ENCODE data around the gene TOX3.

TOX3 gene

DNA sequence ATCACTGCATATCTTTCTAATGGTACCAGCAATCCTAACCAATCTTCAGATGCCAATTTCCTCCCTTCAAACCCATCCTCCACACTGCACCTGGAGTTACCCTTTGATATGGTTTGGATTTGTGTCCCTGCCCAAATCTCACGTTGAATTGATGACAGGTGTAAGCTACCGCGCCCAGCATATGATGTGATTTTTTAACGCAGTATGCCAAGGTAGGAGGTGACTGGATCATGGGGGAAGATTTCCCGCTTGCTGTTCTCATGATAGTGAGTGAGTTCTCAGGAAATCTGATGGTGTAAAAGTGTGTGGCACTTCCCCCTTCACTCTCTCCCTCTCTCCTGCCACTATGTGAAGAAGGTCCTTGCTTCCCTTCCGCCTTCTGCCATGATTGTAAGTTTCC lies 57.0 kb downstream of the TOX3 start:
- no peak for DNase-seq

GRCh38 chr16:52488837-52489289 lies 58.1 kb downstream of the TOX3 start:
- no peak for DNase-seq

GRCh38 chr16:52487849-52488457 lies 59.0 kb downstream of the TOX3 start:
- DNase-seq: no peak

DNA sequence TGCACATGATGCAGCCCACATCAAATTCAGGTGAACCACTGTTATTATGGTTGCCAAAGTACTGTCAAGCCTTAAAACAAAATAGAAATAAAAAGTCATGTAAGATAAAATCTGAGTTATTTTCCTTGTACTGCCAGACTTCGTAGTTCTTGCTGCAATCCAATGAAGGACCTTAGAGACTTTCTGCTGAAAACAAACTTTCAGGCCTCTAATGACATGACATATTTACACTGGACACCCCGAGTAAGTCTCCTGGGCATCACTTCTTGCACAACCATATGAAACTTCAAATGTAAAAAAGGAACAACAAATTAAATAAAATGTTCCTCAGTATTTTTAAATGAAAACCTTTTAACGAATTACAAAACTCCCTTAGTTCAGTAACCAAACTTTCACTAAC lies 66.7 kb downstream of the TOX3 start:
- no peak for DNase-seq

- DNase-seq: no peak
These were observed 70.8 kb downstream of the TOX3 start for GRCh38 chr16:52476111-52476510.

DNA sequence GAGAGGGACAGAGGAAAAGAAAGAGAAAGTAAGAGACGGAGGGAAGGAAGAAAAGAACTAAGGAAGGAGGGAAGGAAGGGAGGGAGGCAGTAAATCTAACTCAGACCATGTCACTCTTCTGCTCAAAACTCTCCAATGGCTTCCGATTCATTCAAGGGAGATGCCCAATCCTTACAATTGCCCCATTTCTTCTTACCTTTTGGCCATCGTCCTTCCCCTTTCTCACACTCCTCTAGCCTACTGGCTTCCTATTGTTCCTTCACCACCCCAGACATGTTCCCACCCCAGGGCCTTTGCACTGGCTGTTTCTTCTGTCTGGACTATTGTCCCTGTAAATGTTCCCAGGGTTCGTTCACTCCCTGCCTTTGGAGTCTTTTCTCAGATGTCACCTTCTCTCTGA lies 72.3 kb downstream of the TOX3 start:
- DNase-seq: no peak

- DNase-seq: no peak
These were observed 73.8 kb downstream of the TOX3 start for GRCh38 chr16:52473096-52473495.

GRCh38 chr16:52471650-52472370 lies 75.1 kb downstream of the TOX3 start:
- no peak for DNase-seq

- no peak for DNase-seq
These were observed 76.4 kb downstream of the TOX3 start for GRCh38 chr16:52470585-52470984.

DNA sequence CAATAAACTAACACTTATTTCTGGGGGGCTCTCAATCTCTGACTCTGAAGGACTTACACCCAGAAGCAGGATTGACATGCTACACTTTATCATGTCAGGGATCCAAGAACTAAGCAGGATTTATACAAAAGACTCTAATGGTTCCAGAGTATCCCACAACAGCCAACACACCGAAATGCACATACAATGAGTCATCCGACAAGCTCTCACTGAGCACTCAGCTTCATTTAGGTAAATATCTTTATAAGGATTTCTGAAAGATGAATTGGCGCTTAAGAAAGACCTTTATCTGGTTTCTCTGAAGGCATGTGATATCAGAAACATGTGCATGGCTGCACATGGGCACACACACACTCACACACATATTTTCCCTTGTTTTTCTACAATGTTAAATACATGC lies 77.2 kb downstream of the TOX3 start:
- no peak for DNase-seq

DNA sequence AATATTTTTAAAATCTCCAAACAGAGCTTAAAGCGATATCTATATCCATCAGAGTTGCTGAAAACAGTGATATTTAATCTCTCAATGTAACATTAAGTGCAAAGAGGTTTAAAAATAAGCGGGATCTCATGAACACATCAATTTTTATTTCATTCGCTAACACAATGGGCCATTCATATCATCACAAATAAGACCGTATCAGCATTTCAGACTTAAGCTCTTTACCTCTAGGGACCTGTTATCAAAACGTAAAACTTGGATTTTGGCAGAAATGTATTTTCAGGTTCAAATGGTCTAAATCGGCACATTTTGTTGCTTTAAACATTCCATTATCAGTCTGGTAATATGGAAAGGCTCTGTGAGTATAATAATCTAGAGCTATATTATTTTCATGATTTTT lies 77.9 kb downstream of the TOX3 start:
- DNase-seq: no peak

GRCh38 chr16:52467753-52468152 lies 79.2 kb downstream of the TOX3 start:
- no peak for DNase-seq

- DNase-seq: no peak
These were observed 79.9 kb downstream of the TOX3 start for GRCh38 chr16:52466994-52467393.

GRCh38 chr16:52465711-52466267 lies 81.2 kb downstream of the TOX3 start:
- no peak for DNase-seq

DNA sequence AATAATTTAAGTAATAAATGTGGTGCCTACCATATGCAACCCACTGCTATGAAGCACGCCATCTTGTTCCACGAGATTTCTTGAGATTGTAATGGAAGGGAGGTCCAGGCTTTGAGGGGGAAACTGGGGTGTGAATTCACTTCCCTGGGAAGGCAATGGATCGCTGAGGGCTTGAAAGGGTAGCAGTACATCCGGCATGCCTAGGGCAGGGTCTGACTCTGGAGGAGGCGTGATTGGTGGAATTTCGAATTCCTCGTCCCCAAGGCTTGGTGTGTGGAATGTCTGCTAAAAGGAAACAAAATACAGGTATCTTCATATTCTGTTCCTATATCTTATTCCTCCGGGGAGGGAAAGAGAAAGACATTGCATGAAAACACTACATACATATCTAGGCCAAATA lies 83.0 kb downstream of the TOX3 start:
- DNase-seq: no peak

- no peak for DNase-seq
These were observed 84.1 kb downstream of the TOX3 start for GRCh38 chr16:52462816-52463215.

DNA sequence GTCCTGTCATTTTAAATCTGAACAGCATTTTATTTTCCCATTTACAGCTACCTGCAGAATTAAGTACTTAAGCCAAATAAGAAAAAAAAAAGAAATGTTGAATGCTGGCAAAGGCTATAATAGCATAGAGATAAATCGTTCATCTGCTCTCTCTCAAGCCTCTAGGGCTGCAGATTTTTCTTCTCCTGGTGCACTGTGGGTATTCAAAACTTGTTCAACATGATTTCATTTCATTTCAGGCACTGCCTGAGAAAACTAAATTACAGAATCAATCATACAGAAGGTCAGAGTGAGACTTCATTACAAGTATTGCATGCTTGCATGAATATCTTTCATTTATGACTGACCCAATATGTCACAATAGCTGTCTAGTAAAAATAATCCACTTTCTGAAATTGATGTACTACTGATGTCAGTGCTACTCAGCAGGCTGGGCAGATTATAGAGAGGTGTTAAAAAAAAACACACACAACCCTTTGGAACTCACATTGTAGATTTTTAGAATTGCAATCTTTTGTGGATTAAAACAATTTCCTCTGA lies 86.2 kb downstream of the TOX3 start:
- DNase-seq: no peak

- no peak for DNase-seq
These were observed 90.6 kb downstream of the TOX3 start for GRCh38 chr16:52456368-52456767.

- DNase-seq: no peak
These were observed 91.2 kb downstream of the TOX3 start for GRCh38 chr16:52455549-52456277.

GRCh38 chr16:52453644-52454043 lies 93.3 kb downstream of the TOX3 start:
- no peak for DNase-seq

DNA sequence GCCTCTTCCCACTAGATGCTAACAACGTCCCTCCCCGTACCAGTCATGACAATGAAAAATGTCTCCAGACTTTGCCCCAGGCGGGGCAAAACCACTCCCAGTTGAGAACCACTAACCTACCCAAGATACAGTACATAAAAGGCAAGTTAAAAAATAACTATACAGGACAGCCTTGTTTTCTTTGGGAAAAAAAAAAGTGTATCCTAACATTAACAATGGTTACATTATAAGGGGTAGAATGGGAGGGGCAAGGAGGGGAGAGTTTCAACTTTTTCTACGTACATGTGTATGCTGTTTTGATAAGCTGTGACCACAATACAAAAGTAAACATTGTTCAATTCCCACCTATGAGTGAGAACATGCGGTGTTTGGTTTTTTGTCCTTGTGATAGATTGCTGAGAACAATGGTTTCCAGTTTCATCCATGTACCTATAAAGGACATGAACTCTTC lies 94.9 kb downstream of the TOX3 start:
- no peak for DNase-seq

DNA sequence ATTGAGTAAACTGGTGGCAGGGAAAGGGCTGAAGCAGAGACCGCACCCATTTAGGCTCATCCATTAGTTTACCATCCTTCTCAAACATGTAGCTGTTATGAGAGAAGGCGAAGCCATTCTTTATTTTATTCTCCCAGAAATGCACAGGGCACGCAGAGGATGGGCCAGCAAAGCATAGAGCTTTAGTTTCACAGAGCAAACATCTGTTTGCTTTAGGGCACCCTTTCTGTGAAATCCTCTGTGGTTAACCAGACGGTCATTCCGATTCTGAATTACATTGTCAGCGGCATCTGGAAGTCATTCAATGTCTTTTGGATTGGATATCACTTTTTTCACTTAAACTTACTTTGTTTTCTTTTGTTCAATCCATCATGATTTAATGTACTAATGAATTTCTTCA lies 96.0 kb downstream of the TOX3 start:
- no peak for DNase-seq

DNA sequence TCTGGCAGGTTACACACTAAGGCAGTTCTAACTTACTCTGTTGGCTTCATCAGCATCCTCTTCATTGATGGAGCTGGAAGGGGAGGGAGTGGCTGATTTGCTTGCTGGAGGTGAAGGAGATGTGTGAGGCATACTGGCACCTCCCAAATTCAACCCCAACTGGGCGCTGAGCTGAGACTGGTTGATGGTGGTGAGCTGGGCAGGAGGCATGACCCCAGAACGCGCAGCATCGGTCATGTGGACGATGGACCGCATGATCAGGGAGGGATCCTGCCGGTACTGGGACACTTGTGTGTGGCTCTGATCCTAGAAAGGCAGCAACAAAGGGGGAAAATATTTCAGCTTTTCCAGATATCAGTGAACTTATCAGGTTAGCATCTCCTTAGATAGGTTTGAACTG lies 96.7 kb downstream of the TOX3 start:
- DNase-seq: no peak

DNA sequence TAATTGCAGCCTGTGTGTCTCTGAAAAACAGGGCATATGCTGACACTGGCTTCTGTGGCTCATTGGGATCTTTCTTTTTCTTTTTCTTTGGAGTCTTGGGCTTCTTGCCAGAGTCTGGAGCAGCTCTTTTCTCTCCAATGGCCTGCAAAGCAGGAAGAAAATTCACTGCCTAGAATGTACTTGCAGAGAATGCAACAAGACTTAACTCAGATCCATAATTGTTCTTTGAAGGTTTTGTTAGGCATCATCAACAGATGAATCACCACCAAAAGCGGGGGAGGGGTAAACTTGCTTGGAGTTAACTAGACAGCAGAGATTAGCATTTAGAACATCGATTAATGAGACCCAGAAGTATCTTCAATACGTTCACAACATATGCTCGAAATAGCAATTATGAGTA lies 100.9 kb downstream of the TOX3 start:
- no peak for DNase-seq
